ENCODE measurements around the gene TNS3. TPM values are rescaled to one million over a fixed set of nuclear protein-coding genes. Genes with fewer than 3 reads are reported as not detected.

The TNS3 gene
- total and polyA plus RNA-seq, 9 of the 15 experiments (the other 6 are each of a cell fraction or from before 2014, with no cell fraction given), result 0.20 TPM; not detected in 8

- Histone ChIP-seq H3K9ac (ENCODE audit: insufficient read depth in 1 of 2, low read depth in 2 of 2, low read length in 2 of 2) (no peak overlapping the region), H3K9me1 (ENCODE audit: control insufficient read depth, insufficient read depth, low read length) (no peaks in the 10 kb centered on the region), H3K27me3 (ENCODE audit: control insufficient read depth in 2 of 2, insufficient read depth in 2 of 2, low read length in 2 of 2) (peaks cover 10 to 36% of the 10 kb centered on the region in 2 experiments; a peak in 4 of 5 replicates), H3K27ac (ENCODE audit: extremely low read depth, low read depth, low read length) (no peak overlapping the region), H3K9me3 (replicated peaks; ENCODE audit: control insufficient read depth, insufficient read depth, low read depth, low read length) (no peaks in the 10 kb centered on the region), H3K36me3 (ENCODE audit: control insufficient read depth, insufficient read depth, low read length) (no peaks in the 10 kb centered on the region), H3K4me3 (no peak overlapping the region), H2AFZ (ENCODE audit: low read depth, low read length) (no peak overlapping the region), H3K4me2 (ENCODE audit: insufficient read depth, low read length) (no peak overlapping the region), H3K4me1 (replicated peaks in 1 of 2; ENCODE audit: control insufficient read depth in 2 of 2, insufficient read depth in 2 of 2, low read length in 2 of 2) (no peaks in the 10 kb centered on the region), H4K20me1 (replicated peaks; ENCODE audit: control insufficient read depth, insufficient read depth, low read length) (no peaks in the 10 kb centered on the region; the same call in 1 of the 2 replicates), H3K79me2 (ENCODE audit: control insufficient read depth, insufficient read depth, low read length) (no peaks in the 10 kb centered on the region)
- ChIA-PET POLR2A (interaction anchor here (1.1 kb wide), 1 partner anchor 57 kb away, joined by 3 read pairs; no protein-coding TSS in a partner anchor), CTCF (ENCODE audit: low intra/inter-chr PET ratio) (no interaction called here)
- DNase-seq (ENCODE audit: extremely low read depth in 1 of 4, low spot score in 3 of 4) (no peak), ATAC-seq (no peak), FAIRE-seq (no peak)
- intact Hi-C loops (cut with micrococcal nuclease) (no loop called here), in situ Hi-C loops (cut with MboI) (no loop called here)
- WGBS (ENCODE audit: insufficient coverage, low coverage, missing lambda C conversion rate), result 2% methylated on average over 12 of the region's 12 CpGs
- TF ChIP-seq NBN (IDR thresholded peaks at IDR 0.05; ENCODE audit: low read depth) (no peak), RBM14 (IDR thresholded peaks at IDR 0.05; ENCODE audit: borderline replicate concordance, insufficient read depth, low read depth, low read length) (no peak), ZNF644 (tag; IDR thresholded peaks at IDR 0.05; ENCODE audit: low read depth) (no peak), MCM2 (IDR thresholded peaks at IDR 0.05; ENCODE audit: low read depth) (no peak), ZFP1 (CRISPR knock-in tag; IDR thresholded peaks at IDR 0.05) (no peak), HMGN3 (IDR thresholded peaks at IDR 0.05; ENCODE audit: borderline replicate concordance, extremely low read depth, insufficient read length, low read depth, low read length) (no peak), ATF7 (IDR thresholded peaks at IDR 0.05) (no peak)
- TF ChIP-seq, protein P1, sequence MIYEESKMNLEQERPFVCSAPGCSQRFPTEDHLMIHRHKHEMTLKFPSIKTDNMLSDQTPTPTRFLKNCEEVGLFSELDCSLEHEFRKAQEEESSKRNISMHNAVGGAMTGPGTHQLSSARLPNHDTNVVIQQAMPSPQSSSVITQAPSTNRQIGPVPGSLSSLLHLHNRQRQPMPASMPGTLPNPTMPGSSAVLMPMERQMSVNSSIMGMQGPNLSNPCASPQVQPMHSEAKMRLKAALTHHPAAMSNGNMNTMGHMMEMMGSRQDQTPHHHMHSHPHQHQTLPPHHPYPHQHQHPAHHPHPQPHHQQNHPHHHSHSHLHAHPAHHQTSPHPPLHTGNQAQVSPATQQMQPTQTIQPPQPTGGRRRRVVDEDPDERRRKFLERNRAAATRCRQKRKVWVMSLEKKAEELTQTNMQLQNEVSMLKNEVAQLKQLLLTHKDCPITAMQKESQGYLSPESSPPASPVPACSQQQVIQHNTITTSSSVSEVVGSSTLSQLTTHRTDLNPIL (CRISPR knock-in tag; IDR thresholded peaks at IDR 0.05), result no peak
- TF ChIP-seq, protein P2, sequence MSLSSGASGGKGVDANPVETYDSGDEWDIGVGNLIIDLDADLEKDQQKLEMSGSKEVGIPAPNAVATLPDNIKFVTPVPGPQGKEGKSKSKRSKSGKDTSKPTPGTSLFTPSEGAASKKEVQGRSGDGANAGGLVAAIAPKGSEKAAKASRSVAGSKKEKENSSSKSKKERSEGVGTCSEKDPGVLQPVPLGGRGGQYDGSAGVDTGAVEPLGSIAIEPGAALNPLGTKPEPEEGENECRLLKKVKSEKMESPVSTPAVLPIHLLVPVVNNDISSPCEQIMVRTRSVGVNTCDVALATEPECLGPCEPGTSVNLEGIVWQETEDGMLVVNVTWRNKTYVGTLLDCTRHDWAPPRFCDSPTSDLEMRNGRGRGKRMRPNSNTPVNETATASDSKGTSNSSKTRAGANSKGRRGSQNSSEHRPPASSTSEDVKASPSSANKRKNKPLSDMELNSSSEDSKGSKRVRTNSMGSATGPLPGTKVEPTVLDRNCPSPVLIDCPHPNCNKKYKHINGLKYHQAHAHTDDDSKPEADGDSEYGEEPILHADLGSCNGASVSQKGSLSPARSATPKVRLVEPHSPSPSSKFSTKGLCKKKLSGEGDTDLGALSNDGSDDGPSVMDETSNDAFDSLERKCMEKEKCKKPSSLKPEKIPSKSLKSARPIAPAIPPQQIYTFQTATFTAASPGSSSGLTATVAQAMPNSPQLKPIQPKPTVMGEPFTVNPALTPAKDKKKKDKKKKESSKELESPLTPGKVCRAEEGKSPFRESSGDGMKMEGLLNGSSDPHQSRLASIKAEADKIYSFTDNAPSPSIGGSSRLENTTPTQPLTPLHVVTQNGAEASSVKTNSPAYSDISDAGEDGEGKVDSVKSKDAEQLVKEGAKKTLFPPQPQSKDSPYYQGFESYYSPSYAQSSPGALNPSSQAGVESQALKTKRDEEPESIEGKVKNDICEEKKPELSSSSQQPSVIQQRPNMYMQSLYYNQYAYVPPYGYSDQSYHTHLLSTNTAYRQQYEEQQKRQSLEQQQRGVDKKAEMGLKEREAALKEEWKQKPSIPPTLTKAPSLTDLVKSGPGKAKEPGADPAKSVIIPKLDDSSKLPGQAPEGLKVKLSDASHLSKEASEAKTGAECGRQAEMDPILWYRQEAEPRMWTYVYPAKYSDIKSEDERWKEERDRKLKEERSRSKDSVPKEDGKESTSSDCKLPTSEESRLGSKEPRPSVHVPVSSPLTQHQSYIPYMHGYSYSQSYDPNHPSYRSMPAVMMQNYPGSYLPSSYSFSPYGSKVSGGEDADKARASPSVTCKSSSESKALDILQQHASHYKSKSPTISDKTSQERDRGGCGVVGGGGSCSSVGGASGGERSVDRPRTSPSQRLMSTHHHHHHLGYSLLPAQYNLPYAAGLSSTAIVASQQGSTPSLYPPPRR (CRISPR knock-in tag; IDR thresholded peaks at IDR 0.05; ENCODE audit: borderline replicate concordance), result no peak
- TF ChIP-seq, protein P3, sequence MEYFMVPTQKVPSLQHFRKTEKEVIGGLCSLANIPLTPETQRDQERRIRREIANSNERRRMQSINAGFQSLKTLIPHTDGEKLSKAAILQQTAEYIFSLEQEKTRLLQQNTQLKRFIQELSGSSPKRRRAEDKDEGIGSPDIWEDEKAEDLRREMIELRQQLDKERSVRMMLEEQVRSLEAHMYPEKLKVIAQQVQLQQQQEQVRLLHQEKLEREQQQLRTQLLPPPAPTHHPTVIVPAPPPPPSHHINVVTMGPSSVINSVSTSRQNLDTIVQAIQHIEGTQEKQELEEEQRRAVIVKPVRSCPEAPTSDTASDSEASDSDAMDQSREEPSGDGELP (CRISPR knock-in tag; IDR thresholded peaks at IDR 0.05; ENCODE audit: borderline replicate concordance), result no peak
- BruUV-seq (replicated peaks), result no TSS peak
Measured at GRCh38 chr7:47513741-47514241, 68.1 kb downstream of the TNS3 start.
